Measurements from ENCODE around the gene CYP4F11.

- TF ChIP-seq POLR2A (IDR thresholded peaks at IDR 0.05) (no peak), CTCF (IDR thresholded peaks at IDR 0.05) (no peak)
These were observed 14.1 kb upstream of the CYP4F11 start, which contains the start of gene OR10H4 for GRCh38 chr19:15948223-15949058.
